NB4 (cell line): ENCODE measurements around the gene C15orf62.

Source experiments
- POLR2A ChIP-seq: IDR thresholded peaks from 2 replicates; pipeline ENCODE4 v1.6.1; 2011; ENCODE audit warnings: mild to moderate bottlenecking; ENCODE audit not compliant: insufficient read length; ENCODE audit errors: extremely low read depth
- TF ChIP-seq, protein P1 (sequence below): IDR thresholded peaks from one replicate; pipeline ENCODE4 v1.5.1; 2012; ENCODE audit warnings: low read depth, low read length

GRCh38 chr15:40766194-40766815, 3.5 kb upstream of the C15orf62 start:
- TF ChIP-seq, protein P1, sequence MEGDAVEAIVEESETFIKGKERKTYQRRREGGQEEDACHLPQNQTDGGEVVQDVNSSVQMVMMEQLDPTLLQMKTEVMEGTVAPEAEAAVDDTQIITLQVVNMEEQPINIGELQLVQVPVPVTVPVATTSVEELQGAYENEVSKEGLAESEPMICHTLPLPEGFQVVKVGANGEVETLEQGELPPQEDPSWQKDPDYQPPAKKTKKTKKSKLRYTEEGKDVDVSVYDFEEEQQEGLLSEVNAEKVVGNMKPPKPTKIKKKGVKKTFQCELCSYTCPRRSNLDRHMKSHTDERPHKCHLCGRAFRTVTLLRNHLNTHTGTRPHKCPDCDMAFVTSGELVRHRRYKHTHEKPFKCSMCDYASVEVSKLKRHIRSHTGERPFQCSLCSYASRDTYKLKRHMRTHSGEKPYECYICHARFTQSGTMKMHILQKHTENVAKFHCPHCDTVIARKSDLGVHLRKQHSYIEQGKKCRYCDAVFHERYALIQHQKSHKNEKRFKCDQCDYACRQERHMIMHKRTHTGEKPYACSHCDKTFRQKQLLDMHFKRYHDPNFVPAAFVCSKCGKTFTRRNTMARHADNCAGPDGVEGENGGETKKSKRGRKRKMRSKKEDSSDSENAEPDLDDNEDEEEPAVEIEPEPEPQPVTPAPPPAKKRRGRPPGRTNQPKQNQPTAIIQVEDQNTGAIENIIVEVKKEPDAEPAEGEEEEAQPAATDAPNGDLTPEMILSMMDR, result no peak
- no peak for TF ChIP-seq POLR2A
